Duodenal mucosa (tissue), 2 donors: Measurements from ENCODE around the gene NIT2.

ENCODE experiments used
- H3K27ac ChIP-seq: one replicate; pipeline ENCODE4 v1.7.0; 2013; ENCODE audit warnings: low read depth, low read length
- H3K27me3 ChIP-seq, 2 donors: one replicate each; pipeline ENCODE4 v1.7.0; 2013; ENCODE audit warnings: low read length in 2 of 2, control low read depth in 1 of 2; ENCODE audit not compliant: insufficient read depth in 2 of 2, control insufficient read depth in 1 of 2
- H3K36me3 ChIP-seq, 2 donors: one replicate each; pipeline ENCODE4 v1.7.0; 2013; ENCODE audit warnings: low read length in 2 of 2, control low read depth in 1 of 2; ENCODE audit not compliant: insufficient read depth in 2 of 2, control insufficient read depth in 1 of 2
- H3K4me1 ChIP-seq, 2 donors: one replicate each; pipeline ENCODE4 v1.7.0; 2013; ENCODE audit warnings: low read length in 2 of 2, control low read depth in 1 of 2; ENCODE audit not compliant: insufficient read depth in 2 of 2, control insufficient read depth in 1 of 2
- H3K4me3 ChIP-seq, 2 donors: one replicate each; pipeline ENCODE4 v1.7.0; 2013; ENCODE audit warnings: low read length in 2 of 2, low read depth in 1 of 2
- H3K9ac ChIP-seq, 2 donors: one replicate each; pipeline ENCODE4 v1.7.0; 2013; ENCODE audit warnings: low read length in 2 of 2, low read depth in 1 of 2
- H3K9me3 ChIP-seq, 2 donors: one replicate each; pipeline ENCODE4 v1.7.0; 2013; ENCODE audit warnings: low read length in 2 of 2, control low read depth in 1 of 2; ENCODE audit not compliant: control insufficient read depth in 1 of 2

NIT2 gene

DNA sequence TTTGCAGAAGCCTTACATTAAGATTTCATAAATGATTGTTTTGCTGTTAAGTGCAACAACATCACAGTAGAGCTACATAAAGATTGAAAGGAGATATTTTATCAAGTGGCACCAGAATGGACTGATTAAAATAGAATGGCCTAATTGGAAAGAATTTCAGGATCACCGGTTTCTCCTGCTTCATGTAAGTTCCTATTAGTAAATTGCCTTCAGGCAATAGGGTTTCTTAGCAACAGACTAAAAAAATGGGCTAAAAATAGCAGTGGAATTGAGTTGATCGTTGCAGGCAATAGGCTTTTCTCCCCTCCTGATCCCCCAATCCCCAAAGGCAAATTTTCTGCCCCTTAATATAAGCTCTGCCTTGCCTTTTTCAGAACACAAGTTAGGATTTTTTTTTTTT, 67.7 kb downstream of the NIT2 start:
- no peaks in the 10 kb centered on the region for H3K27me3 ChIP-seq
- H3K4me3 ChIP-seq: peak overlapping the region; percentile 89 to 98
- no peaks in the 10 kb centered on the region for H3K36me3 ChIP-seq
- peak overlapping the region; percentile 77 to 91 for H3K9ac ChIP-seq
- H3K27ac ChIP-seq: no peak overlapping the region
- peaks cover 3% of the 10 kb centered on the region in 2 donors for H3K9me3 ChIP-seq
- H3K4me1 ChIP-seq: peaks cover 26 to 41% of the 10 kb centered on the region in 2 donors

DNA sequence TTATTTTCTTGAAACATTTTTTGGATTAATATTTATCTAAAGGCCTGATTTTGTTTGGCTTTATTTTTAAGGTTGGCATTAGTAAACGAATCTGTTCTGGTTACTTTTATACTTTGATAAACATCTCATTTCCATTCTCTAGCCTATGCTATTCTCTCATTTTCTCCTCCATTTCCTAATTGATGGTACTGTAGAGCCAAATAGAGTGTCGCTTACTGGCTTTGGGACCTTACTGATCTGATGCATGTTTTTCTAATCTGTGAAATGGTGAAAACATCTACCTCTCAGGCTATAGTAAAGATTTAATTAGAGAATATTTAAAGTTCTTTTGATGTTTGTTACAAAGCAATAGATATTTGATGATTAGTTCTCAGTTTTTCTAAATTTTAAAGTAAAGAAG, 68.3 kb downstream of the NIT2 start:
- Histone ChIP-seq H3K4me3 (peak overlapping the region; percentile 89 to 98), H3K9ac (peak overlapping the region in 1 of 2 donors; percentile 77), H3K36me3 (no peaks in the 10 kb centered on the region), H3K27me3 (no peaks in the 10 kb centered on the region), H3K27ac (no peak overlapping the region), H3K9me3 (peaks cover 3 to 8% of the 10 kb centered on the region in 2 donors), H3K4me1 (peaks cover 26 to 41% of the 10 kb centered on the region in 2 donors)

DNA sequence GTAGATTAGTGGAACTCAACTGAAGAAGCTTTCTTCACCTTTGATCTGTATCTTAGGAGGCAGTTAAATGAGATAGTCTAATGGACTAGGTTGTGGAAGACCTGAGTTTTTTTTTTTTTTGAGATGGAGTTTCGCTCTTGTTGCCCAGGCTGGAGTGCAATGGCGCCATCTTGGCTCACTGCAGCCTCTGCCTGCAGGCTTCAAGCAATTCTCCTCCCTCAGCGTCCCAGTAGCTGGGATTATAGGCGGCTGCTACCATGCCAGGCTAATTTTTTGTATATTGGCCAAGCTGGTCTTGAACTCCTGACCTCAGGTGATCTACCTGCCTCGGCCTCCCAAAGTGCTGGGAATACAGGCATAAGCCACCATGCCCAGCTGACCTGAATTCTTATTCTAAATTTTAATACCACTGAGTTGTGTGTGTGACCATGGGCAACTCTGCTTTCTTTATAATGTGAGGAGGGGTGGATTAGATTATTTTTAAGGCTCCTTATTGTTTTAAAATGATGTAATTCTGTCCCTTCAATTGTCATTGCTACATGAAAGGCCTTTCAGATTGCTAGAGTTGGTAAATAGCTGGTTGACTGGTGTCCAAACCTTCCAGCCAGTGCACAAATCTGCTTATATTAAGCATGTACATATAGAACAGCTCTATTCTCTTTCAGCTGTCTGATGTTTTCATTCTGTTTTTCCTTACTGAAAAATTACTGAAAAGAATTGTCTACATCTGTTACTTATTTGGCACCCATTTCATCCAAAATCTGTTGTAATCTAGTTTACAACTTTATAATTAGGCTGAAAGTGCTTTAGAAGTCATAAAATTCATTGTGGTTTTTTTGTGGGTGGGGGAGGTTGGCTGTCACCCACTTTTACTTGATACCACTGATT, 69.0 kb downstream of the NIT2 start:
- no peaks in the 10 kb centered on the region for H3K36me3 ChIP-seq
- no peak overlapping the region for H3K9ac ChIP-seq
- peaks cover 26 to 38% of the 10 kb centered on the region in 2 donors for H3K4me1 ChIP-seq
- H3K9me3 ChIP-seq: peaks cover 3 to 8% of the 10 kb centered on the region in 2 donors
- no peak overlapping the region for H3K27ac ChIP-seq
- peak overlapping the region; percentile 89 to 98 for H3K4me3 ChIP-seq
- no peaks in the 10 kb centered on the region for H3K27me3 ChIP-seq

DNA sequence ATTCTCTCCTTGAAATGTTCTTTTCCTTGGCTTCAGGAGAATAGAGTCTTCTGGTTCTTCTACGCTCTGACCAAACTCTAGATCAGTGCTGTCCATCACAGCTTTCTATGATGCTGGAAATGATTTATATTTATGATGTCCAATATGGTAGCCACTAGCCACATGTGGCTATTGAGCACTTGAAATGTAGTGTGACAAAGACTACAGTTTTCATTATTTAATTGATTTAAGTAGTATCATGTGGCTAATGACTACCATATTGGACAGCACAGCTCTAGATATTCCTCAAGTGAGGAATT, 69.6 kb downstream of the NIT2 start:
- H3K36me3 ChIP-seq: no peaks in the 10 kb centered on the region

DNA sequence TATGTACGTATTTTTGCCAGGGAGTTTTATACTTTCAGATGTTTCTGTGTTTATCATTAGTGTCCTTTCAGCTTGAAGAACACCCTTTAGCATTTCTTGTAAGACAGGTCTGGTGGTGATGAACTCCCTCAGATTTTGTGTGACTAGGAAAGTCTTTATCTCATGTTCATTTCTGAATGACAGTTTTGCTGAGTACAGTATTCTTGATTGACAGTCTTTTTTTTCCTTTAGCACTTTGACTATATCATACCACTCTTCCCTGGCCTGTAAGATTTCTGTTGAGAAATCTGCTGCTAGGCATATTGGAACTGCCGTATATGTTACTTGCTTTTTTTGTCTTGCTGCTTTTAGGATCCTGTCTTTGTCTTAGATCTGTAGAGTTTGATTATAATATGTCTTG, 72.6 kb downstream of the NIT2 start:
- Histone ChIP-seq H3K4me3 (no peak overlapping the region), H3K4me1 (peaks cover 12 to 20% of the 10 kb centered on the region in 2 donors), H3K27me3 (no peaks in the 10 kb centered on the region), H3K9ac (no peak overlapping the region), H3K9me3 (peaks cover 3 to 15% of the 10 kb centered on the region in 2 donors), H3K36me3 (no peaks in the 10 kb centered on the region), H3K27ac (no peak overlapping the region)

More for the DNA sequence above, 69.6 kb downstream of the NIT2 start:
- Histone ChIP-seq H3K9me3 (peaks cover 3 to 8% of the 10 kb centered on the region in 2 donors), H3K9ac (no peak overlapping the region), H3K27ac (no peak overlapping the region), H3K4me1 (peaks cover 24 to 32% of the 10 kb centered on the region in 2 donors), H3K4me3 (no peak overlapping the region), H3K27me3 (no peaks in the 10 kb centered on the region)

DNA sequence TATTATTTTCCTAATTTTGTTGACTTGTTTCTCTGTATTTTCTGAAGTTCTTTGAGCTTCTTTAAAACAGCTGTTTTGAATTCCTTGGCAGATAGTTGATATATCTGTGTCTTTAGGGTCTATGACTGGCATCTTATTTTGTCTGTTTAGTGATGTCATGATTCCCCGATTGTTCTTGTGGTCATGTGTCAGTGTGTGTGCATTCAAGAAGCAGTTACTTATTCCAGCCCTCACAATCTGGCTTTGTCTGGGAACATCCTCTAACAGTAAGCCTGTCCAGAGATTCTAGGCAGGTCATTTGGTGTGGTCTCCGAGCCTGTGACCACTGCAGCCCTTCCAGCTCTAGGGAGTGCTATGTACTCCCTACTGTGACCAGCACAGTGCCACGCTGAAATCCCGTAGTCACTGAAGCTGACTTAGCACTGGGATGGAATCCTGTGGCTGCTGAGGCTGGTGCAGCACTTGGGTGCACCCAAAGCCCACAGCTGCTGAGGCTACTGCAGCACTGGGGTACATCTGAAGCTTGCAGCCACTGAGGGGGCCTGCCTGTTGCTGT, 73.5 kb downstream of the NIT2 start:
- Histone ChIP-seq H3K9me3 (peaks cover 3 to 15% of the 10 kb centered on the region in 2 donors), H3K36me3 (no peaks in the 10 kb centered on the region), H3K4me1 (peaks cover 8 to 11% of the 10 kb centered on the region in 2 donors), H3K4me3 (no peak overlapping the region), H3K9ac (no peak overlapping the region), H3K27me3 (no peaks in the 10 kb centered on the region), H3K27ac (no peak overlapping the region)
